ENCODE results near the gene SEPTIN10. TPM values are rescaled to one million over a fixed set of nuclear protein-coding genes. Genes with fewer than 3 reads are reported as not detected.

SEPTIN10 gene
- total and polyA plus RNA-seq, 7 donors = 36.1 to 178 (median 122) TPM

GRCh38 chr2:109498906-109499305 is 114.9 kb downstream of the SEPTIN10 start:
- Histone ChIP-seq H3K27ac (no peak overlapping the region), H3K9me3 (no peaks in the 10 kb centered on the region), H3K4me1 (peaks cover 0 to 13% (median 3%) of the 10 kb centered on the region in 4 donors), H3K27me3 (no peaks in the 10 kb centered on the region), H3K4me3 (no peak overlapping the region), H3K36me3 (peaks cover 0 to 21% (median 0%) of the 10 kb centered on the region in 4 donors)
- DNase-seq = no peak
- intact Hi-C loops (cut with DNase I) = no loop called here
- TF ChIP-seq POLR2A (IDR thresholded peaks at IDR 0.05) (no peak), EP300 (IDR thresholded peaks at IDR 0.05) (no peak), POLR2AphosphoS5 (IDR thresholded peaks at IDR 0.05) (no peak)
- TF ChIP-seq, protein P1, sequence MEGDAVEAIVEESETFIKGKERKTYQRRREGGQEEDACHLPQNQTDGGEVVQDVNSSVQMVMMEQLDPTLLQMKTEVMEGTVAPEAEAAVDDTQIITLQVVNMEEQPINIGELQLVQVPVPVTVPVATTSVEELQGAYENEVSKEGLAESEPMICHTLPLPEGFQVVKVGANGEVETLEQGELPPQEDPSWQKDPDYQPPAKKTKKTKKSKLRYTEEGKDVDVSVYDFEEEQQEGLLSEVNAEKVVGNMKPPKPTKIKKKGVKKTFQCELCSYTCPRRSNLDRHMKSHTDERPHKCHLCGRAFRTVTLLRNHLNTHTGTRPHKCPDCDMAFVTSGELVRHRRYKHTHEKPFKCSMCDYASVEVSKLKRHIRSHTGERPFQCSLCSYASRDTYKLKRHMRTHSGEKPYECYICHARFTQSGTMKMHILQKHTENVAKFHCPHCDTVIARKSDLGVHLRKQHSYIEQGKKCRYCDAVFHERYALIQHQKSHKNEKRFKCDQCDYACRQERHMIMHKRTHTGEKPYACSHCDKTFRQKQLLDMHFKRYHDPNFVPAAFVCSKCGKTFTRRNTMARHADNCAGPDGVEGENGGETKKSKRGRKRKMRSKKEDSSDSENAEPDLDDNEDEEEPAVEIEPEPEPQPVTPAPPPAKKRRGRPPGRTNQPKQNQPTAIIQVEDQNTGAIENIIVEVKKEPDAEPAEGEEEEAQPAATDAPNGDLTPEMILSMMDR (IDR thresholded peaks at IDR 0.05) = no peak
- 82 to 85% methylated on average over 15 of the region's 15 CpGs for WGBS, 2 donors

DNA sequence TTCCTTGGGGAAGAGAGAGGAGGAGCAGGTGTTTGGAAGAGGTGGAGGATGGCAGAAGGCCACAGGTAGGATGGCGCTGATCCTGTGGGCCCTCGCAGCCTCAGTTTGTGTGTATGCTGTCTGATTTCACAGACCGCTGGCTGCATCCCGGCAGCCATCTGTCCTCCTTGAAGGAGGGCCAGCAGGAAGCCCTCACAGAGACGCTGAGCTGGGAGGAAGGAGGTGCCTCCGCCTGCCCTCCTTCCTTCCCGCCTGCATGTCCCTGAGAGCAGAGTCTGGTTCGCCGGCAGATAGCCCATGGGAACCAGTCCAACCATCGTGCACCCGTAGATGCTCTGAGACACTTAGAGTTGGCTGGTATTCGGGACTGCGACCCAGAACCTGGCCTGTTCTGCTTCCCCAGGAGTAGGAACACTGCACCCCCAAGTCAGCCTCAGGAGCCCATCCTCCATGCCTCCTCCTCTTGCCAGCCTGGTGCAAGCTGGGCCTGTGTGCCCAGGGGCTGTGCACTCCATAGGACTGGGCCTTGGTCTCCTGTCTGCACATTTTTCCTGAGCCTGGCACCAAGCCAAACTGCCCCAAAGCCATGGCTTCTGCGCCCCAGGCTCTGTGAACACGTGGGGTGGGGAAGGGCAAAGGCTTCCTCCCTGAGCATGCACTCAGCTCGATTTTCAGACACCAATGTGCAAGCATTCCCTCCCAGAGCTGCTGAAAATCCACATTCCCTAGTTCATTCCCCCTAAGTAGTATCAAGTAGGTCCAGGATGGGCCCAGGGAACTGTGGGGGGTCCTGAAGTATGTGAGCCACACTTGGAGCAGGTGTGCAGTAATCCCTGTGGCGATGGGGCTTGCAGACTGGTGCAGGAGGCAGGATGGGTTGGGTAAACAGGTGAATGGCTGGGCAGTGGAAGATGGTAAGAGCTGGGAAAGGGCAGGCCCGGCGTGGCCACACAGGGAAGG is 115.6 kb downstream of the SEPTIN10 start:
- WGBS, 2 donors = 59 to 64% methylated on average over 19 of the region's 19 CpGs
- intact Hi-C loops (cut with DNase I) = no loop called here
- TF ChIP-seq, protein P1 (IDR thresholded peaks at IDR 0.05) = no peak
- TF ChIP-seq POLR2A (IDR thresholded peaks at IDR 0.05) (no peak), POLR2AphosphoS5 (IDR thresholded peaks at IDR 0.05) (no peak), EP300 (IDR thresholded peaks at IDR 0.05) (no peak)
- Histone ChIP-seq H3K4me1 (peaks cover 0 to 13% (median 3%) of the 10 kb centered on the region in 4 donors), H3K4me3 (no peak overlapping the region), H3K9me3 (no peaks in the 10 kb centered on the region), H3K36me3 (peaks cover 0 to 16% (median 0%) of the 10 kb centered on the region in 4 donors), H3K27ac (peak overlapping the region in 1 of 4 donors; percentile 21), H3K27me3 (no peaks in the 10 kb centered on the region)
- no peak for DNase-seq

DNA sequence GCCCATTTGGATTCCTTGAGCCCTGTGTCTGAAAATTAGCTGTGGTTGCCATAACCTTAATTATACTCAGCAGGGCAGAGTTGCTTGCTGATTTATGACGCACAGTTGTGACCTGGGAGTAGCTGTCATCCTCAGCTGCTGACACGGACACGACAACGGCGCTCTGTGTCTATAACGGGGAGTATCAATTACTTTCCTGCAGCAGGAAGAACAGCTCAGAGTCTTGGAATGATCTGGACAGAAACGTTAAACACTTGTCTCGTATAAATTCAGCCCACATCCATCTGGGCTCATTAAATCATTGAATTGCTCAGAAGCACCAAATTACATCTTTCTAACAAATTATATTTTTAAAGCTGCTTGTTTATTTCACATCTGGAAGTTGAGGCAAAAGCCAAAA is 116.3 kb downstream of the SEPTIN10 start:
- no peaks in the 10 kb centered on the region for H3K9me3 ChIP-seq
- 51 to 60% methylated on average over 8 of the region's 8 CpGs for WGBS, 2 donors
- intact Hi-C loops (cut with DNase I) = no loop called here
- DNase-seq = no peak
- peak overlapping the region in 1 of 4 donors; percentile 21 for H3K27ac ChIP-seq
- H3K27me3 ChIP-seq = no peaks in the 10 kb centered on the region
- no peak overlapping the region for H3K4me3 ChIP-seq
- TF ChIP-seq POLR2A (IDR thresholded peaks at IDR 0.05) (no peak), EP300 (IDR thresholded peaks at IDR 0.05) (no peak), POLR2AphosphoS5 (IDR thresholded peaks at IDR 0.05) (no peak)
- TF ChIP-seq, protein P1 (IDR thresholded peaks at IDR 0.05) = no peak
- H3K4me1 ChIP-seq = peaks cover 0 to 13% (median 3%) of the 10 kb centered on the region in 4 donors
- H3K36me3 ChIP-seq = peaks cover 0 to 19% (median under 1%) of the 10 kb centered on the region in 4 donors

GRCh38 chr2:109494351-109494750 is 119.4 kb downstream of the SEPTIN10 start:
- no peak for DNase-seq
- Histone ChIP-seq H3K4me1 (peaks cover 0 to 13% (median 3%) of the 10 kb centered on the region in 4 donors), H3K36me3 (peaks cover 0 to 26% (median 4%) of the 10 kb centered on the region in 4 donors), H3K27me3 (no peaks in the 10 kb centered on the region), H3K27ac (no peak overlapping the region), H3K4me3 (no peak overlapping the region), H3K9me3 (no peaks in the 10 kb centered on the region)
- TF ChIP-seq POLR2AphosphoS5 (IDR thresholded peaks at IDR 0.05) = no peak
- TF ChIP-seq POLR2A (IDR thresholded peaks at IDR 0.05) = no peak
- TF ChIP-seq EP300 (IDR thresholded peaks at IDR 0.05) = no peak
- TF ChIP-seq, protein P1 (IDR thresholded peaks at IDR 0.05) = no peak
- 41 to 76% methylated on average over 3 of the region's 3 CpGs for WGBS, 2 donors
- intact Hi-C loops (cut with DNase I) = no loop called here

All from sigmoid colon (tissue), 7 donors.